SK-MEL-5 (cell line): Measurements from ENCODE around the gene INTU. TPM values are rescaled to one million over a fixed set of nuclear protein-coding genes. Genes with fewer than 3 reads are reported as not detected.
"Not testable (repeated sequence)": the region's sequence is repeated elsewhere in the genome, so short reads cannot be mapped to it uniquely, and the experiment has no call there.

Source experiments
- DNase-seq: peaks from one replicate; pipeline ENCODE4 v3.0.0-alpha.2; 2016; ENCODE audit warnings: low read depth, low spot score
- in situ Hi-C: cut with HindIII; loops from 2 replicates; pipeline ENCODE4 v1.10.0; 2016; ENCODE audit warnings: low sequenced_read_pairs, high pct_unique_total_duplicates, low pct_unique_long_range_greater_than_20kb
- polyA plus RNA-seq, 2 experiments: library from polyadenylated mRNA; depleted of rRNA; stranded (reverse); fragments of >200 nt; gene quantifications; 2 replicates each; pipeline ENCODE4 v1.2.3, GENCODE V29; 2015
- total RNA-seq: library from RNA; depleted of rRNA; stranded (reverse); fragments of >200 nt; shearing (Covaris generic); gene quantifications from 2 replicates; pipeline ENCODE4 v1.2.3, GENCODE V29; 2014; rRNA removed

Gene INTU
- total RNA-seq = 2.8 and 3.2 TPM in 2 replicates
- polyA plus RNA-seq (2015; cell fraction: cytosol; rRNA removed) = 0.68 and 2.8 TPM in 2 replicates
- 50.7 and 53.1 TPM in 2 replicates for polyA plus RNA-seq (2015; cell fraction: nucleus; rRNA removed)

GRCh38 chr4:127632420-127633403 lies at the start of gene INTU:
TSS of gene INTU (plus strand) at chr4:127632957. CDS start at chr4:127633035, 78 bp downstream.
- peak; percentile 95 for DNase-seq
- in situ Hi-C loops = no loop called here

DNA sequence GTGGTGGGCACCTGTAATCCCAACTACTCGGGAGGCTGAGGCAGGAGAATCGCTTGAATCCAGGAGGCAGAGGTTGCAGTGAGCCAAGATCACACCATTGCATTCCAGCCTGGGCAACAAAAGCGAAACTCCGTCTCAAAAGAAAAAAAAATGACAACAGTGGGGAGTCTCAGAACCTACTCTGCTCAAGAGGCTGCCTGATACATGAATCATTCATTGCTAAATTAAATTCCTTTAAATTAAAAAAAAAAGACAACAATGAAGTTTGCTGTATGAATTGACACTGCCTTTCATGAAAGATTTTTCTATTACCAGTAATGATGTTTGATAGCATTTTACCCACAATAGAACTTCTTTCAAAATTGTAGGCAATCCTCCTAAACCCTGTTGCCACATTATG lies 46.3 kb upstream of the INTU start:
- in situ Hi-C loops, DNase-seq: not testable (repeated sequence)

DNA sequence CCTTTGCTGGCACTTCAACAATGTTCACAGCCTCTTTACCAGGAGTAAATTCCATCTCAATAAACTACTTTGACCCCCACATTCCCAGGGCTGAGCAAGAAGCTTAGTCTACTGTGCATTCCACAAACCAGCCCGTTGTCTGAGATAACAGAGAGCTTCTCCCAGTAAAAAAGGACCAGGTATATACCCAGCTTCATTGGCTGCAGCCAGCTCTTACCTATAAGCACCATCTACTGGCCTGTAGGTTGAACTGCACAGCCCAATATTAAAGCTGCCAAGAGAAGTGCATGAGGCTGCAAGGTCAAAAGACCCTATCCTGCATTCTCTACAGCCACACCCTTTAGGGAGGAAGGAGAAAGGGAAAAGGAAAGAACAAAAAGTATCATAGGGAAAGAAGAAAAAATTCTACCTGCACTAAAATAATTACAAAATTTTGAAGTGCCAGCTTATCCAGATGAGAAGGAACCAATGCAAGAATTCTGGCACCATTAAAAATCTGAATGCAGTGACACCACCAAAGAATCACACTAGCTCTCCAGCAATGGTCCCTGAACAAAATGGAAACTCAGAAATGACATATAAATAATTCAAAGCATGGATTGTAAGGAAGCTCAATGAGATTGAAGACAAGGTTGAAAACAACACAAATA lies 45.7 kb upstream of the INTU start:
- in situ Hi-C loops = no loop called here
- peak; percentile 62 for DNase-seq

DNA sequence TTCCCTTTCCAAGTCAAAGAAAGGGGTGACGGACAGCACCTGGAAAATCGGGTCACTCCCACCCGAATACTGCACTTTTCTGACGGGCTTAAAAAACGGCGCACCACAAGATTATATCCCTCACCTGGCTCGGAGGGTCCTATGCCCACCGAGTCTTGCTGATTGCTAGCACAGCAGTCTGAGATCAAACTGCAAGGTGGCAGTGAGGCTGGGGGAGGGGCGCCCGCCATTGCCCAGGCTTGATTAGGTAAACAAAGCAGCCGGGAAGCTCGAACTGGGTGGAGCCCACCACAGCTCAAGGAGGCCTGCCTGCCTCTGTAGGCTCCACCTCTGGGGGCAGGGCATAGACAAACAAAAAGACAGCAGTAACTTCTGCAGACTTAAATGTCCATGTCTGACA lies 43.6 kb upstream of the INTU start:
- DNase-seq, in situ Hi-C loops: not testable (repeated sequence)

GRCh38 chr4:127598656-127599055 lies 34.1 kb upstream of the INTU start:
- no peak for DNase-seq
- in situ Hi-C loops = no loop called here

GRCh38 chr4:127601029-127601428 lies 31.7 kb upstream of the INTU start:
- DNase-seq = peak; percentile 7
- in situ Hi-C loops = no loop called here

GRCh38 chr4:127604949-127605709 lies 27.6 kb upstream of the INTU start:
- DNase-seq = peak; percentile 45
- in situ Hi-C loops = no loop called here

GRCh38 chr4:127606823-127607222 lies 25.9 kb upstream of the INTU start:
- DNase-seq = no peak
- in situ Hi-C loops = no loop called here

DNA sequence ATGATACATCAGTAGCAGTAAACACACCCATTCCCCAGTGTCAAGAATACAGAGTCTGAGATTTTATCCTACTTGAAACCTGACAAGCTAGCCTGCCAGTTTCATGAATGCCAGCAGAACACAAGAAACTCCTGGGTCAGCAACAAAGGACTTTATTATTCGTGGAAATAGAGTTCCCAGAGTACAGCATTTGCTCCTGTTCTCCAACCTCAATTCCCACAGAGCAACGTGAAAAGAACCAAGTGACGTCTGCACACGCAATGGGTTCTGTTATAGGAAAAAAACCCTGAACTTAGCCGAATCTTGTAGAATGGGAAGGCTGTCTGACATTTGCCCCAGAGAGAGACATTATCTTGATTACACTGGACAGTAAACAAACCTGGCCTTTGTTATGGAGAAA lies 23.3 kb upstream of the INTU start:
- in situ Hi-C loops = no loop called here
- peak; percentile 82 for DNase-seq

DNA sequence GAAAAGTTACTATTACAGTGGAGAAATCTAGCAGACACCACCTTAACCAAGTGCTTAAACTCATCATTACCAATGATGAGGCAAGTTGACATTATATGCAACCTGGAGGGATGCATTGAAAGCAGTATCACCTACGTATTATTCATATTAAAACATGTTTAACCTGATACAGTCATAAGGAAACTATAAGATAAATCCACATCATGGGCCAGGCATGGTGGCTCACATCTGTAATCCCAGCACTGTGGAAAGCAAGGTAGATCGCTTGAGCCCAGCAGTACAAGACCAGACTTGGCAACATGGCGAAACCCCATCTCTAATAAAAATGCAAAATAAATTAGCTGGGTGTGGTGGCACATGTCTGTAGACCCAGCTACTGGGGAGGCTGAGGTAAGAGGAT lies 22.3 kb upstream of the INTU start:
- in situ Hi-C loops = no loop called here

GRCh38 chr4:127616898-127617297 lies 15.9 kb upstream of the INTU start:
- in situ Hi-C loops = no loop called here
- no peak for DNase-seq

More for the DNA sequence above, 22.3 kb upstream of the INTU start:
- DNase-seq = no peak

DNA sequence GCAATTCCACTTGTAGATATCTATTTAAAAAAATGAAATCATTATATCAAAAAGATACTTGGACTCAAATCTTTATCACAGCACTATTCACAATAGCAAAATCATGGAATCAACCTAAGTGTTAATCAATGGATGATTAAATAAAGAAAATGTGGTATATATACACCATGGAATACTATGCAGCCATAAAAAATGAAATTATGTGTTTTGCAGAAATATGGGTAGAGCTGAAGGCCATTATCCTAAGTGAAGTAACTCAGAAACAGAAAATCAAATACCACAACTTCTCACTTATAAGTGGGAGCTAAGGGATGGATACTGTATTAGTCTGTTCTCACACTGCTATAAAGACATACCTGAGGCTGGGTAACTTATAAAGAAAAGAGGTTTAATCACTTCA lies 14.3 kb upstream of the INTU start:
- DNase-seq = no peak
- in situ Hi-C loops = no loop called here

- DNase-seq = no peak
These were observed 10.2 kb upstream of the INTU start for GRCh38 chr4:127622621-127622920.

GRCh38 chr4:127622921-127623796 lies 9.6 kb upstream of the INTU start:
- in situ Hi-C loops = no loop called here
- no peak for DNase-seq

More at GRCh38 chr4:127622621-127622920, 10.2 kb upstream of the INTU start:
- in situ Hi-C loops = no loop called here

DNA sequence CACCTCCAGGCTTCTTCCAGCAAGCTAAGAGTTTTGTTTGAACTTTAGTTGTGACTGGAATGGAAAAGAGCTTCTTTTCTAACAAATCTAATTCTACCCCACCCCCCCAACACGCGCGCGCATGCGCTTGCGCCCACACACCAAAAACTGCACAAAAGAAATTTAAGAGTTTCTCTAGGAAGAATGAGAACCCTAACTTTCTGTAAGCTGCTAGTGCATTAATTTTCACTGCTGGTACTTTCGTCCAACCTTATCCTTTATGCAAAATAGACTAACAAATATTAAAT lies 9.0 kb upstream of the INTU start:
- DNase-seq = no peak
- in situ Hi-C loops = no loop called here

DNA sequence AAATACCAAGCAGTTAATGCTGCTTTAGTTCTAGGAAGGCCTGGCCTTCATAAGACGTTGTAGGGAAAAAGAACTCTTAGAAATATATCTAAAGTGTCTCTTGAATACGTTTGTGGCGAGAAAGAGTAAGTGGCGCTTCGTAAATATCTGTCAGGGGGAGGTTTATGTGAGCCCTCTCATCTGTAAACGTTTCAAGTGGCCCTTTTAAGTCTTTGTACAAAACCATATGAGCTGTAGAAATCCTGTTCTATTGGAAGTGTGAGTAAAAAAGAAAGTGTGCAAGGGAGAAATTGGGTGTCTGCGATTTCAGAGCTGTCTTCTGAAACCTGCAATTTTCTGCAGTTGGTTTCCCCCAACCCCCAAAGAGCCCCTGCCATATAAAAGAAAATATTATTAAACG lies 8.6 kb upstream of the INTU start:
- no peak for DNase-seq
- in situ Hi-C loops = no loop called here

DNA sequence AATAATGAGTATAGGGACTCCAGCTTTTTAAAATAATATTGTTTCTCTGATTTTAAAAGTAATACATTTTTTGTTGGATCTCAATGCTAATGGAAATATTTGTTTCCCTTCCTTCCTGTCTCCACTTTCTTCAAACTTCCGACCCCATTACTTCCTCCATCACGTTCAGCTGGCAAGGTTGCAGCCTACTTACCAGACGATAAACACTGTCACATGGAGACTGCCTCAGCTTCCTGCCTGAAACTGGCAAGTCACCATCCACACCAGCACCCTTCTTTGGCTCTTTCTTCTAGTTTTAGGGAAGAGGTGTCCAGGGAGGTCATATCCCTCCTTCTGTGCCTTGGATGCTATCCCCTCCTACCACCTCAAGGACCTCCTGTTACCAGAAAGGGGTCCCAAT lies 3.4 kb upstream of the INTU start:
- no peak for DNase-seq
- in situ Hi-C loops = no loop called here
